NCI-H1436 treated with DMSO at 0.1 percent for 48 hours (cell line): ENCODE measurements around the gene KRTAP12-2.
"Not testable (repeated sequence)": the region's sequence is repeated elsewhere in the genome, so short reads cannot be mapped to it uniquely, and the experiment has no call there.

Experiments
- DNase-seq: peaks from one replicate; lab custom pipeline; 2025; lab: John Stamatoyannopoulos, UW

The KRTAP12-2 gene

DNA sequence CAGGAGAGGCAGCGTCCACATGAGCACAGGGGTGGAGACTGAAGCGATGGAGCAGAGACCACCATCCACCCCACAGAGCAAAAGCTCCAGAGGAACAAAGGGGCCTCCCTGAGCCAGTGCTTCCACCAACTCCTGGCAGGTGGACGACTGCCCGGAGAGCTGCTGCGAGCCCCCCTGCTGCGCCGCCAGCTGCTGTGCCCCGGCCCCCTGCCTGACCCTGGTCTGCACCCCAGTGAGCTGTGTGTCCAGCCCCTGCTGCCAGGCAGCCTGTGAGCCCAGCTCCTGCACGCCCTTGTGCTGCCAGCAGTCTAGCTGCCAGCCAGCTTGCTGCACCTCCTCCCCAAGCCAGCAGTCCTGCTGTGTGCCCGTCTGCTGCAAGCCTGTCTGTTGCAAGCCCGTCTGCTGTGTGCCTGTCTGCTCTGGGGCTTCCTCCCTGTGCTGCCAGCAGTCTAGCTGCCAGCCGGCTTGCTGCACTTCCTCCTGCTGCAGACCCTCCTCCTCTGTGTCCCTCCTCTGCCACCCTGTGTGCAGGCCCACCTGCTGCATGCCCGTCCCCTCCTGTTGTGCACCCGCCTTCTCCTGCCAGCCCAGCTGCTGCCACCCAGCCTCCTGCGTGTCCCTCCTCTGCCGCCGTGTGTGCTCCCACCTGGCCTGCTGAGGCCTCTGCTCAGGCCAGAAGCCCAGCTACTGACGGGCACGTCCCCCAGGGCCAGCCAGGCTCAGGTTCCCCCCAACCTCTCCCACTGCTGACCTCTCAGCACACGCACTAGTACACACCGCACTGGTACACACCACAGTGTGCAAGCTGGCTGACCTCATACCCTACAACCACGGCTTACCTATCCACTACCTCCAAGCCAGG lies 35.6 kb upstream of the KRTAP12-2 start:
- no peak for DNase-seq

- DNase-seq, result no peak
Observed at GRCh38 chr21:44701541-44701940, 34.8 kb upstream of the KRTAP12-2 start.

DNA sequence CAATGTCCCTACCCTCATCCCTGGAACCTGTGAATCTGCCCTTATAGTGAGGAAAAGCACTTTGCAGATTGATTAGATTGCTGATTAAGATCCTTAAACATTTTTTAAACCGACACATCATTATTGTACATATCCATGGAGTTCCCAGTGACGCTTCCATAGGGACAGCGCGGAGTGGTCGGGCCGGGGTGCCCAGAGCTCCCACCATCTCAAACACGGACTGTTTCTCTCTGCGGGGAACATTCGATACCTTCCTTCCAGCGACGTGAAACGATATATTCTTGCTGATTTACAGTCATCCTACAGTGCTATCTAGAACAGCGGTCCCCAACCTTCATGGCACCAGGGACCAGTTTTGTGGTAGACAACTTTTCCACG lies 34.3 kb upstream of the KRTAP12-2 start:
- DNase-seq, result no peak

- DNase-seq, result no peak
Observed at GRCh38 chr21:44700101-44701022, 33.6 kb upstream of the KRTAP12-2 start.

- DNase-seq, result no peak
Observed at GRCh38 chr21:44699502-44700001, 32.8 kb upstream of the KRTAP12-2 start.

DNA sequence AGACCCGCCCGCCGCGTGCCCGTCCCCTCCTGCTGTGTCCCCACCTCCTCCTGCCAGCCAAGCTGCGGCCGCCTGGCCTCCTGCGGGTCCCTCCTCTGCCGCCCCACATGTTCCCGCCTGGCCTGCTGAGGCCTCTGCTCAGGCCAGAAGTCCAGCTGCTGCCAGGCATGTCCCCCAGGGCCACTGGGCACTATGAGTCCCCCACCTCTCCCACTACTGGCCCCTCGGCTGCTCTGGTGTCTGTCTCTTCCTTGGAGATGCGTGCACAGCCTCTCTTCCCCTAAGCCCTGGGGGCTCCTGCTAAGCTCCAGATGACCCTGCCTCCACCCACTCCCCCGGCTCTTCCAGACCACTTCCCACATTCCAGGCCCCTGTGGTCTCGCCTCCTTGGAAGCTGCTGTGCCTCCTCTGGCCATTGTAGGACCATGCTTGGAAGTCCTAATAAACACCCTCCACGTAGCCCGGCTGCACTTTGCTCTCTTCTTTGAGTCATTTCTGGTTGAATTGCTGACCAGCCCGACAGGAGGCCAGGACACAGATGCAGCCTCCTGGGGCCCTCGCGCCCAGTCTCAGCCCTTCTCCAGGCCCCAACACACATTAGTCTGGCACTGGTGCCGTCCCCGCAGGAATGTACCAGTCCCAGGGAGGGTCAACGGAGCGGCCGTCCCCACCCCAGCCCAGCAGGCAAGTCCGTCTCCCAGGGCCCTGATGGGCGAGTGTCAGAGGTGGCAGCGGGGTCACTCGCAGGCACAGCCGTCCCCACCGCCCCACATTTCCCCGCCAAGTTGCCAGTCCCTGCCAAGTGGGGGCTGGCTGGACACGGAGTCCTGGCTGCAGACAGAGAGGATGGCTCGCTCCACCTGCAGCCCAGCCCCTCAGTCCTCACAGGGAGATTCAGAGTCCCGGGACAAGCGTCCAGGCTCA lies 31.3 kb upstream of the KRTAP12-2 start:
- no peak for DNase-seq

- DNase-seq, result not testable (repeated sequence)
Observed at GRCh38 chr21:44697172-44697810, 30.6 kb upstream of the KRTAP12-2 start, which contains the start of gene KRTAP10-12. Gene KRTAP10-12, plus strand, starts transcription at chr21:44697172. Its CDS starts 30 bp downstream, at chr21:44697202.

DNA sequence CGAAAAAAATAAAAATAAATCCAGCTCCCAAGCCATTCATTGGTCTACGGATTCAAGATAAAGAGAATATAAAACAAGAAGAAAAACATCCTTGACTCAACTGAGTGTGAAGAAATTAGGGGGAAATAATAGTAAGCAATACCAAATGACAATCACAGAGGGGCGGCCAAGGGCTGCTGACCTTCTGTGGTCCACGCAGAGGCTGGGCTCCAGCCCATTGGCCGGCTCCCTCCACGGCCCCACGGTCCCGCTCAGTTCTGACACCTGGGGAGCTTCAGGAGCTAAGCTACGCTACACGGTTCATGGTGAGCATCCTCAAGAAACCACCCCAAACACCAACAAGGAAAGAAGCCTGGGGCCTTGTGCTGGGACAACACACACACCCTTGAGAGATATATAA lies 29.8 kb upstream of the KRTAP12-2 start:
- DNase-seq, result no peak

DNA sequence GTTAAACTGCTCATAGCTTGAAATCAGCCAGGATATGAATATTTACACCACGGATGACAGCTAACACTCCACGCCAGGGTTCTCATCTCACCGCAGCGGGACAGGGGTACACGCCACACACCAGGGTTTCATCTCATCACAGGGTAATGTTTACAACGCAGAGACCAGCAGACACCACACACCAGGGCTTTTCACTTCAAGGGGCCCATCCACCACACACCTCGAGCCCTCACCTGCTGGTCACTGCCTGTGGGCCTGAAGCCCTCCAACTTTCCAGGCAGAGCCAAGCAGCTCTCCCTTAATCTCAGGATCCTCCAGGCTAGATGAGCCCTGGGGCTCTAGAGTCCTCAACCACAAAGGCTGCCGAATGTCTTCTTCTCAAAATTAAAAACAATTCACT lies 28.9 kb upstream of the KRTAP12-2 start:
- no peak for DNase-seq

- DNase-seq, result no peak
Observed at GRCh38 chr21:44695184-44695583, 28.5 kb upstream of the KRTAP12-2 start.

- no peak for DNase-seq
Observed at GRCh38 chr21:44694776-44695175, 28.0 kb upstream of the KRTAP12-2 start.

DNA sequence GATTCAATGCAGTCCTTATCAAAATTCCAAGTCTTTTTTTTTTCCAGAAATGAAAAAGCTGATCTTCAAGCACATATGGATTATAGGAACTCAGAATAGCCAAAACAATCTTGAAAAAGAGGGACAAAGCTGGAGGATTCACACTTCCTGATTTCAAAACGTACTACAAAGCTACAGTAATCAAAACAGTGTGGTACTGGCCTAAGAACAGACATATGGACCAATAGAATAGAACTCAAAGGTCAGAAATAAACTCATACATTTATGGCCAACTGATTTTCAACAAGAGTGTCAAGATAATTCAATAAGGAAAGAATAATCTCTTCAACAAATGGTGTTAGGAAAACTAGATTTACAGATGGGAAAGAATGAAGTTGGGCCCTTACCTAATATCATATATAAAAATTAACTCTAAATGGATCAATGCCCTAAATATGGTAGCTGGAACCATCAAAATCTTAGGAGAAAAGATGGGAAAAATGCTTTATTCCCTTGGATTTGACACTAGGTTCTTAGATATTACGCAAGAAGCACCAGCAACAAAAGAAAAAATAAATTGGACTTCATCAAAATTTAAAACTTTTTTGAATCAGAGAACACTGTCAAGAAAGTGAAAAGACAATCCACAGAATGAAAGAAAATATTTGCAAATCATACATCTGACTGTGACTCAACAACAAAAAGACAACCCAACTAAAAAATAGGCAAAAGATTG lies 26.2 kb upstream of the KRTAP12-2 start:
- DNase-seq, result no peak

GRCh38 chr21:44691686-44692085 lies 25.0 kb upstream of the KRTAP12-2 start:
- DNase-seq, result no peak

DNA sequence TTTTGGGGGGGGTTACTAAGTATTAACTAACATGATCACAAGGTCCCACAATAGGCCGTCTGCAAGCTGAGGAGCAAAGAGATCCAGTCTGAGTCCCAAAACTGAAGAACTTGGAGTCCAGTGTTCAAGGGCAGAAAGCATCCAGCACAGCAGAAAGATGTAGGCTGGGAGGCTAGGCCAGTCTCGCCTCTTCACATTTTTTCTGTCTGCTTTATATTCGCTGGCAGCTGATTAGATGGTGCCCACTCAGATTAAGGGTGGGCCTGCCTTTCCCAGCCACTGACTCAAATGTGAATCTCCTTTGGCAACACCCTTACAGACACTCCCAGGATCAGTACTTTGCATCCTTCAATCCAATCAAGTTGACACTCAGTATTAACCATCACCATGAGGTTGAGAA lies 23.0 kb upstream of the KRTAP12-2 start:
- DNase-seq, result not testable (repeated sequence)

DNA sequence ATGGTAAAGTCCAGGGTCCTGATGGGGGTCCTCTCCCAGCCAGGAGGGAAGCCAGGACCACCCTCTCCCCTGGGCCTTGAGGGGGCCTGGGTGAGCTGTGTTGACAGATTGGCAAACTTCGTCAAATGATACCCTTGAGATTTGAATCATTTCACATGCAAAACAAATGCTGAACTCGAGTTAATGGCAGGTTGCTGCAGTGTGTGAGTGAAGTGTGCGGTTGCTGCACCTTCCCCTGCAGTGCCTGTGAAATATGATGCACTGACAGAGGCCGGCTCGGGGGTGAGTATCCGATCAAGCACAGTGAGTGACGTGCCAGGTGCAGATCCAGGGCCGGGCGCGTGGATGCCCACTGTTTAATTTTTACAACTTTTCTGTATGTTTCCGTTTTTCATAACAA lies 20.9 kb upstream of the KRTAP12-2 start:
- DNase-seq, result peak; percentile 71

DNA sequence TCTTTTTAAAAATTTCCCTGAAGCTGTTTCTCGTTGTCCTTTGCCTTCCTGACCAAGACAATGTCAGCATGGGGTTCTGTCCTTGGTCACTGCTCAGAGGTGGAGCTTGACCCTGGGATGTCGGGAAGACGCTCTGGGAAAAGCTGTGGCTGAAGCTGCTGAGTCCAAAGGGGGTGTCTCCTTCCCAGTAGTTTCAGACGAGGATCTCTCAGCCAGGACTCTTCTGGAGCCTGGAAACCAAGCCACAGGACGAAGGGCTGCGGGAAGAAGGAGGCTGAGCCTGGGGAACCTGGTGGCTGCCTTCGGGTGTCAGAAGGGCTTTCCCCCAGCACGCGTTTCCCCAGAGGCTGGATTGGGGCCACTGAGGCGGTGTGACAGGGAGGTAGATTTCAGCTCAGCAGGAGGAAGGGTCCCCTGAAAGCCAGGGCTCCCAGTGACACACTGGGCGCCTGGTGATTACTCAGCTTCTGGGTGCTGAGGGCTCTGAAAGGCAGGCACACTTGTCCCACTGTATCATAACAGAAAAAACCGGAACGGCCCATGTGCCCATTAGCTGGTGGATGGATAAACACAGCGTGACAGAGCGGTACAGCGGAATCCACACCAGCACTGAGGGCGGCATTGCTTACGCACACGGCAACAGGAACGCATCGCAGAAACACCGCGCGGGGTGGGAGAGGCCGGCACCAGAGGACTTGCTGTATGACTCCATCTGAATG lies 20.3 kb upstream of the KRTAP12-2 start:
- DNase-seq, result no peak

DNA sequence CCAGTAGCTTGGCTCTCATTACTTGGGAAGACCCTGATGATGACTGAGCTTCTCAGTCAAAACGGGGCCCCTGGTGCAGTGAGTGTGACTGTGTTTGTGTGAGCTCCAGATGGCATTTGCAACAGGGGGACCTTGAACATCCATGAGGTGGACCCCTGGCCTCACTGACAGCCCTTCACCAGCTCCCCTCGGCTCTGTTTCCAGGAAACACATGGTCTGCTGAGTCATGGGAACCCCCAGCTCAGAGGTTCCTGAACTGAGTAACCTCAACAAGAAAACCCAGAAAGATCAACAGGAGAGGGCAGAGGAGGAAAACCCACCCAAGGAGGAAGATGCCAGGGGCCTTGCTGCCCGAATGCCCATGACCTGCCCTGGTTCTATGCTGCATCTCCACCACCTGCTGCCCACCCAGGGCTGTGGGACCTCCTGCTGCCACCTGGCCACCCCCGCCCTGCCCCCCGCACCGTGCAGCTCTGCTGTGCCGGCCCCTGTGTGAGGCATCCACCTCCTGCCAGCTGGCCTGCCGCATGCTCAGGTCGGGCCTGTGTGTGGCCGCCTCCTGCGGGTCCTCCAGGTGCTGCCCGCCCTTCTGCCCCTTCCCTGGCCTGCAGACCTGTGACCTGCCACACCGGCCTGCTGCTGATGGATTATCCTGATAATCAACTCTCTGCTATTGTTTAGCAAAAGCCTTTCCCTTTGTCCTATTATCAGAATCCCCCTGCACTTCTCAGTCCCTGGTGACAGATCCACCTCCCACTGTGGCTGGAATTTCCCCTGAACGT lies 19.5 kb upstream of the KRTAP12-2 start:
- DNase-seq, result no peak

- DNase-seq, result not testable (repeated sequence)
Observed at GRCh38 chr21:44685050-44685449, 18.3 kb upstream of the KRTAP12-2 start.

- no peak for DNase-seq
Observed at GRCh38 chr21:44684483-44684882, 17.8 kb upstream of the KRTAP12-2 start.
